Liver (tissue), 3 donors: ENCODE measurements around the gene HNRNPA2B1.

ENCODE experiments used
- EGR1 ChIP-seq, 2 donors: IDR thresholded peaks; 2 replicates each; pipeline ENCODE4 v1.6.1; 2016 to 2018; ENCODE audit warnings: antibody characterized with exemption in 2 of 2, low read depth in 2 of 2
- GABPA ChIP-seq, 2 donors: IDR thresholded peaks in 1 of 2; conservative IDR thresholded peaks in 1 of 2; 2 replicates each; pipeline ENCODE4 v1.6.1; 2016; ENCODE audit warnings: antibody characterized with exemption in 2 of 2, mild to moderate bottlenecking in 1 of 2, moderate library complexity in 1 of 2
- JUND ChIP-seq, 2 donors: IDR thresholded peaks; 2 replicates each; pipeline ENCODE4 v1.6.1; 2016; ENCODE audit warnings: antibody characterized with exemption in 2 of 2
- NR2F2 ChIP-seq: IDR thresholded peaks from 2 replicates; pipeline ENCODE4 v1.6.1; 2016; ENCODE audit warnings: antibody characterized with exemption
- RAD21 ChIP-seq, 2 donors: IDR thresholded peaks; 2 replicates each; pipeline ENCODE4 v1.6.1; 2016; ENCODE audit warnings: antibody characterized with exemption in 2 of 2, mild to moderate bottlenecking in 2 of 2
- SP1 ChIP-seq: IDR thresholded peaks from 2 replicates; pipeline ENCODE4 v1.6.1; 2018; ENCODE audit warnings: antibody characterized with exemption, mild to moderate bottlenecking
- YY1 ChIP-seq: IDR thresholded peaks from 2 replicates; pipeline ENCODE4 v1.6.1; 2016; ENCODE audit warnings: antibody characterized with exemption, mild to moderate bottlenecking
- TF ChIP-seq, protein P1 (sequence below): fragments of 150-350 bp; IDR thresholded peaks from 2 replicates; pipeline ENCODE4 v1.5.1; 2017; ENCODE audit warnings: improper control_type of control experiment, low read depth, low read length; ENCODE audit not compliant: missing input control
- TF ChIP-seq, protein P2 (sequence below): IDR thresholded peaks from 2 replicates; pipeline ENCODE4 v1.6.1; 2016; ENCODE audit warnings: antibody characterized with exemption
- TF ChIP-seq, protein P3 (sequence below): IDR thresholded peaks from 2 replicates; pipeline ENCODE4 v1.6.1; 2016; ENCODE audit warnings: antibody characterized with exemption, mild to moderate bottlenecking
- TF ChIP-seq, protein P4 (sequence below): IDR thresholded peaks from 2 replicates; pipeline ENCODE4 v1.6.1; 2016; ENCODE audit warnings: antibody characterized with exemption
- donor health status: healthy.
- donor health status: healthy.

DNA sequence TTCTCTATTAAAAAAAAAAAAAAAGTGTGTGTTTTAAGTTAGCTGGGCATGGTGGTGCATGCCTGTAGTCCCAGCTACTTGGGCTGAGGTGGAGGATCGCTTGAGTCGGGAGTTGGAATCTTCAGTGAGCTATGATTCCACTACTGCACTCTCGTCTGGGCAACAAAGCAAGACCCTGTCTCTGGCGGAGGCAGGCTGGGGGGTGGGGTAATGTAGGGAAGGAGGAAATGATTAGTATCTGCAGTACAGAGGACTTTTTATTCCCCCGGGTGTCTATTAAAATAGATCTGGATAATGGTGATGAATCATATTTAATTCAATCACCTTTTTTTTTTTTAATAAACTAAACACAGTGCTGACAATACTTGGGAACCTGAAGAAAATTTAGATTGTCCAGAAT lies 7.5 kb upstream of the HNRNPA2B1 start:
- TF ChIP-seq, protein P1, sequence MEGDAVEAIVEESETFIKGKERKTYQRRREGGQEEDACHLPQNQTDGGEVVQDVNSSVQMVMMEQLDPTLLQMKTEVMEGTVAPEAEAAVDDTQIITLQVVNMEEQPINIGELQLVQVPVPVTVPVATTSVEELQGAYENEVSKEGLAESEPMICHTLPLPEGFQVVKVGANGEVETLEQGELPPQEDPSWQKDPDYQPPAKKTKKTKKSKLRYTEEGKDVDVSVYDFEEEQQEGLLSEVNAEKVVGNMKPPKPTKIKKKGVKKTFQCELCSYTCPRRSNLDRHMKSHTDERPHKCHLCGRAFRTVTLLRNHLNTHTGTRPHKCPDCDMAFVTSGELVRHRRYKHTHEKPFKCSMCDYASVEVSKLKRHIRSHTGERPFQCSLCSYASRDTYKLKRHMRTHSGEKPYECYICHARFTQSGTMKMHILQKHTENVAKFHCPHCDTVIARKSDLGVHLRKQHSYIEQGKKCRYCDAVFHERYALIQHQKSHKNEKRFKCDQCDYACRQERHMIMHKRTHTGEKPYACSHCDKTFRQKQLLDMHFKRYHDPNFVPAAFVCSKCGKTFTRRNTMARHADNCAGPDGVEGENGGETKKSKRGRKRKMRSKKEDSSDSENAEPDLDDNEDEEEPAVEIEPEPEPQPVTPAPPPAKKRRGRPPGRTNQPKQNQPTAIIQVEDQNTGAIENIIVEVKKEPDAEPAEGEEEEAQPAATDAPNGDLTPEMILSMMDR, result no peak
- TF ChIP-seq GABPA (IDR thresholded peaks at IDR 0.05 in 1 of 2, conservative IDR thresholded peaks at IDR 0.05 in 1 of 2), result no peak
- TF ChIP-seq JUND (IDR thresholded peaks at IDR 0.05), result no peak
- TF ChIP-seq, protein P2, sequence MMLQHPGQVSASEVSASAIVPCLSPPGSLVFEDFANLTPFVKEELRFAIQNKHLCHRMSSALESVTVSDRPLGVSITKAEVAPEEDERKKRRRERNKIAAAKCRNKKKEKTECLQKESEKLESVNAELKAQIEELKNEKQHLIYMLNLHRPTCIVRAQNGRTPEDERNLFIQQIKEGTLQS, result no peak
- TF ChIP-seq, protein P3, sequence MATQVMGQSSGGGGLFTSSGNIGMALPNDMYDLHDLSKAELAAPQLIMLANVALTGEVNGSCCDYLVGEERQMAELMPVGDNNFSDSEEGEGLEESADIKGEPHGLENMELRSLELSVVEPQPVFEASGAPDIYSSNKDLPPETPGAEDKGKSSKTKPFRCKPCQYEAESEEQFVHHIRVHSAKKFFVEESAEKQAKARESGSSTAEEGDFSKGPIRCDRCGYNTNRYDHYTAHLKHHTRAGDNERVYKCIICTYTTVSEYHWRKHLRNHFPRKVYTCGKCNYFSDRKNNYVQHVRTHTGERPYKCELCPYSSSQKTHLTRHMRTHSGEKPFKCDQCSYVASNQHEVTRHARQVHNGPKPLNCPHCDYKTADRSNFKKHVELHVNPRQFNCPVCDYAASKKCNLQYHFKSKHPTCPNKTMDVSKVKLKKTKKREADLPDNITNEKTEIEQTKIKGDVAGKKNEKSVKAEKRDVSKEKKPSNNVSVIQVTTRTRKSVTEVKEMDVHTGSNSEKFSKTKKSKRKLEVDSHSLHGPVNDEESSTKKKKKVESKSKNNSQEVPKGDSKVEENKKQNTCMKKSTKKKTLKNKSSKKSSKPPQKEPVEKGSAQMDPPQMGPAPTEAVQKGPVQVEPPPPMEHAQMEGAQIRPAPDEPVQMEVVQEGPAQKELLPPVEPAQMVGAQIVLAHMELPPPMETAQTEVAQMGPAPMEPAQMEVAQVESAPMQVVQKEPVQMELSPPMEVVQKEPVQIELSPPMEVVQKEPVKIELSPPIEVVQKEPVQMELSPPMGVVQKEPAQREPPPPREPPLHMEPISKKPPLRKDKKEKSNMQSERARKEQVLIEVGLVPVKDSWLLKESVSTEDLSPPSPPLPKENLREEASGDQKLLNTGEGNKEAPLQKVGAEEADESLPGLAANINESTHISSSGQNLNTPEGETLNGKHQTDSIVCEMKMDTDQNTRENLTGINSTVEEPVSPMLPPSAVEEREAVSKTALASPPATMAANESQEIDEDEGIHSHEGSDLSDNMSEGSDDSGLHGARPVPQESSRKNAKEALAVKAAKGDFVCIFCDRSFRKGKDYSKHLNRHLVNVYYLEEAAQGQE, result no peak
- TF ChIP-seq NR2F2, result no peak
- TF ChIP-seq EGR1 (IDR thresholded peaks at IDR 0.05; ENCODE audit: low read depth in 2 of 2), result no peak
- TF ChIP-seq RAD21 (IDR thresholded peaks at IDR 0.05), result no peak
- no peak for TF ChIP-seq SP1
- TF ChIP-seq YY1, result no peak
- TF ChIP-seq, protein P4, sequence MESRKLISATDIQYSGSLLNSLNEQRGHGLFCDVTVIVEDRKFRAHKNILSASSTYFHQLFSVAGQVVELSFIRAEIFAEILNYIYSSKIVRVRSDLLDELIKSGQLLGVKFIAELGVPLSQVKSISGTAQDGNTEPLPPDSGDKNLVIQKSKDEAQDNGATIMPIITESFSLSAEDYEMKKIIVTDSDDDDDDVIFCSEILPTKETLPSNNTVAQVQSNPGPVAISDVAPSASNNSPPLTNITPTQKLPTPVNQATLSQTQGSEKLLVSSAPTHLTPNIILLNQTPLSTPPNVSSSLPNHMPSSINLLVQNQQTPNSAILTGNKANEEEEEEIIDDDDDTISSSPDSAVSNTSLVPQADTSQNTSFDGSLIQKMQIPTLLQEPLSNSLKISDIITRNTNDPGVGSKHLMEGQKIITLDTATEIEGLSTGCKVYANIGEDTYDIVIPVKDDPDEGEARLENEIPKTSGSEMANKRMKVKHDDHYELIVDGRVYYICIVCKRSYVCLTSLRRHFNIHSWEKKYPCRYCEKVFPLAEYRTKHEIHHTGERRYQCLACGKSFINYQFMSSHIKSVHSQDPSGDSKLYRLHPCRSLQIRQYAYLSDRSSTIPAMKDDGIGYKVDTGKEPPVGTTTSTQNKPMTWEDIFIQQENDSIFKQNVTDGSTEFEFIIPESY, result no peak
